T47D (cell line): Measurements from ENCODE around the gene BRD9.
"Not testable (repeated sequence)": the region's sequence is repeated elsewhere in the genome, so short reads cannot be mapped to it uniquely, and the experiment has no call there.

Experiments
- DNase-seq, 2 experiments: peaks; one replicate each; pipeline versions ENCODE4 v3.0.0 to v3.0.0-alpha.2; 2011 to 2012; ENCODE audit warnings: low read depth in 1 of 2, low spot score in 1 of 2
- JUND ChIP-seq: IDR thresholded peaks from 2 replicates; pipeline ENCODE4 v1.6.1; 2012; ENCODE audit warnings: low read depth
- in situ Hi-C: cut with HindIII; loops from 2 replicates; pipeline ENCODE4 v1.10.0; 2016; ENCODE audit warnings: low sequenced_read_pairs, low pct_unique_long_range_greater_than_20kb

Gene BRD9

DNA sequence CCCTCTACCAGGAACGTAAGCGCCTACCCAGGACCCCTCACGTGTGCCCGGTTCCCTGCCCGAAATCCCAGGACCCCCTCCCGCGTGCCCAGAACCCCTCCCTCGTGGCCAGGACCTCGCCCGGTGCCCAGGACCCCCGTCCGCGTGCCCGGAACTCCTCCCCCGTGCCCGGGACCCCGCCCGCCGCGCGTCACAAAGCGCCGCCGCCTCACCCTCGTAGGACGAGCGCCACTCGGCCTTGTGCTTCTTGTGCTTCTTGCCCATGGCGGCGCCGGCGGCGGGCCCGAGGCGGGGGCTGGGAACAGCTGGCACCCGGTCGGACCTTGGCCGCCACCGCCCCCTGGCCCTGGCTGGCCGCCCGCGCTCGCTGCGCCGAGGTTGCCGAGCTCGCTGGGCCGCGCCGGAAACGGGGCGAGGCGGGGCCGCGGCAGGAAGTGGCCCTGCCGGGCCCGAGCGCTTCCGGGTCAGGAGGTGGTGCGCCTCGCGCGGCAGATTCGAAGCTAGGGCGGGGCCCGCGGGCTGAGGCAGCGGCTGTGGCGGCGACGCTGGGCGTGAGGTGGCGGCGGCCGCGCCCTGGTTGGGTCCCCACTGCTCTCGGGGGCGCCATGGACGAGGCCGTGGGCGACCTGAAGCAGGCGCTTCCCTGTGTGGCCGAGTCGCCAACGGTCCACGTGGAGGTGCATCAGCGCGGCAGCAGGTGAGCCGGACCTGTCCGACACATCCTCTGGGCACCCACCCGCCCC is at the start of gene BRD9, which contains the start of gene TRIP13:
BRD9 (minus strand) TSS at position 408 of the 743 bp plus-strand sequence; CDS start at position 264, 144 bp downstream.
TRIP13 (plus strand) TSS at position 491 of the 743 bp plus-strand sequence; CDS start at position 606, 115 bp downstream.
- in situ Hi-C loops, result no loop called here
- no peak for TF ChIP-seq JUND

DNA sequence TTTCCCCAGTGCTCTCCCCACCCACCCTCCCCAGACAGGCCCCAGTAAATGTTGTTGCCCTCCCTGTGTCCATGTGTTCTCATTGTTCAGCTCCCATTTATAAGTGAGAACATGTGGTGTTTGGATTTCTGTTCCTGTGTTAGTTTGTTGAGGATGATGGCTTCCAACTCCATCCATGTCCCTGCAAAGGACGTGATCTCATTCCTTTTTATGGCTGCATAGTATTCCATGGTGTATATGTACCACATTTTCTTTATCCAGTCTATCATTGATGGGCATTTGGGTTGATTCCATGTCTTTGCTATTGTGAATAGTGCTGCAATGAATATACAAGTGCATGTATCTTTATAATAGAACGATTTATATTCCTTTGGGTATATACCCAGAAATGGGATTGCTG is 48.1 kb upstream of the BRD9 start:
- DNase-seq, in situ Hi-C loops: not testable (repeated sequence)

More for the DNA sequence above, at the start of gene BRD9, which contains the start of gene TRIP13:
- DNase-seq, result peak; percentile 91 to 99

DNA sequence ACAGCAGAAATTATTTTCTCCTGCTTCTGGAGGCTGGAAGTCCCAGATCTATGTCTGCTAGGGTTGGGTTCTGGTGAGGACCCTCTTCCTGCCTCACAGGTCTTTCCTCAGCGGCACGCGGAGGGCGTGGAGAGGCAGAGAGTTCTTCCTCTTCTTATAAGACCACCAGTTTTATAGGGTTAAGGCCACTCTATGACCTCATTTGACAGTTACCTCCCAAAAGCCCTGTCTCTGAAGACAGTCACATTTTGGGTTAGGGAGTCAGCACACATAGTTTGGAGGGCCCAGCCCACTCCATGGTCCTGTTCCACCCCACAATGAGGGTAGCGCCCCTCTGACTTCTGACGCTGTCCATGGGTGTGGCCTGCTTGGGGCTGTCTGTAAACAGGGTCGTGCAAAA is 46.8 kb upstream of the BRD9 start:
- DNase-seq, result no peak
- in situ Hi-C loops, result no loop called here
- TF ChIP-seq JUND, result no peak

DNA sequence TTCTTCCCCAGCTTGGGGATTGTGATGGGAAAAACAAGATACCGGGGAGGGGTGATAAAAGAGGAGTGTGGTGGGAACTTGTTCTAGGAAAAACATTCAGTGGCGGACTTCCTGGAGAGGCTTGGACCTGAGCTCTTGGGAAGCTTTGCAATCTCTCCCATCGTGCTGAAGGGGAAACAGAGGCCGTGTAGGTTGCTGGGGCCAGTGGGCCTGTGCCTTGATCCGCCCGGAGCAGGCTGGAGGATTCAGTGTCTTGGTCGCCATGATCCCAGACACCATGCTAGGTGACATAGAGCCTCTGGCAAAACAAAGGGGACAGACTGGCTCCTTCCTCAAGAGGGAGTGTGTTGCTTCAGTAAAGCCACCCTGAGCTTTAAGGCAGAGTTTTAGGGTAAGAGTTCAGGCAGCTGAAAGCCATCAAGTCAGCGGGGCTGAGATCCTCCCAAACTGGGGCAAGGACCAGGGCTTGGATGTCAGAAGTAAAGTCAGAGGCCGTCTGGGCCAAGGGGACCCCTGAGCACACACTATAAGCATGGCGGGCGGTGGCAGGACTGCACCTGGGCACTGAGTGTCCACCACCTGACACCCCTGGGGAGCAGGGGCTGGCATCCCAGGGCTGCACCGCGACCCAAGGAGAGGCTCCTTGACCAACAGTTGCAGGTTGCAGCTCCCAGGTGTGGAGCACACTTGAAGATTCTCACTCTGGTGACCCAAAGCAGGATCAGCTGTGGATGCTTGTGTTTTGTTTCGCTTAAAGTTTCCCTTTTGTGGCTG is 44.7 kb upstream of the BRD9 start:
- TF ChIP-seq JUND, result no peak
- in situ Hi-C loops, result no loop called here
- DNase-seq, result peak in 1 of 2 experiments; percentile 50

DNA sequence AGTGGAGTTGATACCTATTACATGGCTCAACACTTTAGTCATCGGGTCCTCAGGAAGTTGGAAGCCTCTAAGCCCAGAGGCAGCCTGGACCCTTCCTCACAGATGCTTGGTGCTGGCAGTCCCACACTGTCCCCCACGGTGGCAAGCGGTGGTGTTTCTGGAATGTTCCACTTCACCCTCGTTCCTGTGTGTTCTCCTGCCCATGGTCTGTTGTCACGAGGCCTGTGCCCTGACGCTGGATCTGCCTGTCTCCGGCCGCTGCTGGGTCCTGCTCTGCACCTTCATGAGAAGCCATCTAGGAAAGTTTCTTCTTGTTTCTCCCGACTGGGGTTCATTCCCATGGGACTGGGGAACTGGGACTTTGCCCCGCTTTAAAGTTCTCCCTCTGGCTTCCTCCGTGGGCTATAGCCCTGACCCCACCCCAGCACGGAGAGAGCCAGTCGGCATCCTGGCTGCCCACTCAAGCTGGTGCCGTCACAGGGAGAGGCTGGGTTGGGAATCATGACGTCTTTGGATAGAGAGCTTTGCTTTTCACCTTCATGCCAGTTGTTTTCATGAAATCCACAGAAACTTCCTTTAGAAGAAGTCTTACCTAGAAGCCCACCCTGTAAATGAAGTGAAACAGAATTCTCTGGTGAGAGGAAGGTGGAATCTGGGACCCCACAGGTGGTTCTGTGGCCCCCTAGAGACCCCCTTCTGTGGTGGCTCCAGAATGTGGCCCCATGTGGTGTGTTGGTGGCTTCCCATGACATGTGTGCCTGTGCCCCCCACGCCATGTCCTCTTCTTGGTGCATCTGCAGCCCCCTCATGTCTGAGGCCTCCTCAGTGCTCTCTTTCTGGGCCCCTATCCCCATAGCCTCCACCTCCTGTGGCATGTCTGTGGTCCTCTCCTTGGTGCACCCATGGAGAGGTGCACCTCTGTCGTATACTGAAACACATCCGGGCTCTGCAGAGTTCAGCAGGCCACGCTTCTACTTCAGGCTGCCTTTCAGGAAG is 43.8 kb upstream of the BRD9 start:
- in situ Hi-C loops, result no loop called here
- DNase-seq, result no peak
- TF ChIP-seq JUND, result no peak

DNA sequence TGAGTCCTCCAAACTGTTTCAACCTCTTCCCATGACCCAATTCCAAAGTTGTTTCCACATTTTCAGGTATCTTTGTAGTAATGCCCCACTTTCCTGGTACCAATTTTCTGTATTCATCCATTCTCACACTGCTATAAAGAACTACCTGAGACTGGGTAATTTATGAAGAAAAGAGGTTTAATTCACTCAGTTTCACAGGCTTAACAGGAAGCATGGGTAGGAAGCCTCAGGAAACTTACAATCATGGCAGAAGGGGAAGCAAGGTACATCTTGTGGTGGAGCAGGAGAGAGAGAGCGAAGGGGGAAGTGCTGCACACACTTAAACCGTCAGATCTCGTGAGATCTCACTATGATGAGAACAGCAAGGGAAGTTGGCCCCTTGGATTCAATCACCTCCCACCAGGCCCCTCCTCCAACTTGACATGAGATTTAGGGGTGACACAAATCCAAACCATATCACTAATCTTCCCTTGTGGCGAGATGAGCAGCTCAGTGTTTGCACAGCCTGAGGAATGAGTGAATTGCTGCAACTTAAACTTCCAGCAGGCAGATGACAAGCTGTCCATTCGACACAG is 43.0 kb upstream of the BRD9 start:
- TF ChIP-seq JUND, result no peak
- in situ Hi-C loops, result no loop called here
- no peak for DNase-seq

DNA sequence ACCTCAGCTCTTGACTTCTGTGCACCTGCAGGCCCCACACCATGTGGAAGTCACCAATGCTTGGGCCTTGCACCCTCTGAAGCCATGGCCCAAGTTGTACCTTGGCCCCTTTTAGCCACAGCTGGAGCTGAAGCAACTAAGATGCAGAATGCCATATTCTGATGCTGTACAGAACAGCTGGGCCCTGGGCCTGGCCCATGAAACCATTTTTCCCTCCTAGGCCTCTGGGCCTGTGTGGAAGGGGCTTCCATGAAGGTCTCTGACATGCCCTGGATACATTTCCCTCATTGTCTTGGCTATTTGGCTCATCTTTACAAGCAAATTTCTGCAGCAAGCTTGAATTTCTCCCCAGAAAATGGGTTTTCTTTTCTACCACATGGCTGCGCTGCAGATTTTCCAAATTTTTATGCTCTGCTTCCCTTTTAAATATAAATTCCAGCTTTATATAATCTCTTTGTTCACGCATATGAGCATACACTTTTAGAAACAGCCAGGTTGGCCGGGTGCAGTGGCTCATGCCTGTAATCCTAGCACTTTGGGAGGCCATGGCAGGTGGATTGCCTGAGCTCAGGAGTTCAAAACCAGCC is 41.9 kb upstream of the BRD9 start:
- in situ Hi-C loops, result not testable (repeated sequence)
- peak in 1 of 2 experiments; percentile 39 for DNase-seq

DNA sequence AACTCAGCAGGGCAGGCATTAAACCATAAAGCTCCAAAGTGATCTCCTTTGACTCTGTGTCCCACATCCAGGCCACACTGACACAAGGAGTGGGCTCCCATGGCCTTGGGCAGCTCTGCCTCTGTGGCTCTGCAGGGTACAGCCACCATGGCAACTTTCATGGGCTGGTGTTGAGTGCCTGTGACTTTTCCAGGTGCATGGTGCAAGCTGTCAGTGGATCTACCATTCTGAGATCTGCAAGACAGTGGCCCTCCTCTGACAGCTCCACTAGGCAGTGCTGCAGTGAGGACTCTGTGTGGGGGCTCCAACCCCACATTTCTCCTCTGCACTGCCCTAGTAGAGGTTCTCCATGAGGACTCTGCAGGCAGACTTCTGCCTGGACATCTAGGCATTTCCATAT is 41.4 kb upstream of the BRD9 start:
- DNase-seq, in situ Hi-C loops: not testable (repeated sequence)

DNA sequence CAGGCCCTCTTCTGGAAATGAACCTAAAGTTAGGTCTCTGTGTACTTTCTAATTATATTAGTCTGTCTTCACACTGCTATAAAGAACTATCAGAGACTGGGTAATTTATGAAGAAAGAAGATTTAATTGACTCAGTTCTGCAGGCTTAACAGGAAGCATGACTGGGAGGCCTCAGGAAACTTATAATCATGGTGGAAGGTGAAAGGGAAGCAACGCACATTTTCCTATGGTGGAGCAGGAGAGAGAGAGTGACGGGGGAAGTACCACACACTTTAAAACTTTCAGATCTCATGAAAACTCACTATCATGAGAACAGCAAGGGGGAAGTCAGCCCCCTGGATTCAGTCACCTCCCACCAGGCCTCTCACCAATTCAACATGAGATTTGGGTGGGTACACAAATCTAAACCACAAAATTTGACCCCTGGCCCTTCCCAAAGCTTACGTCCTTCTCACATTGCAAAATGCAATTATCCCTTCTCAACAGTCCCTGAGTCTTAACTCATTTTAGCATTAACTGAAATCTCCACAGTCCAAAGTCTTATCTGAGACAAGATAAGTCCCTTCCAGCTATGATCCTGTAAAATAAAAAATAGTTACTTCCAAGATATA is 40.8 kb upstream of the BRD9 start:
- TF ChIP-seq JUND, result no peak
- DNase-seq, result no peak
- in situ Hi-C loops, result no loop called here

DNA sequence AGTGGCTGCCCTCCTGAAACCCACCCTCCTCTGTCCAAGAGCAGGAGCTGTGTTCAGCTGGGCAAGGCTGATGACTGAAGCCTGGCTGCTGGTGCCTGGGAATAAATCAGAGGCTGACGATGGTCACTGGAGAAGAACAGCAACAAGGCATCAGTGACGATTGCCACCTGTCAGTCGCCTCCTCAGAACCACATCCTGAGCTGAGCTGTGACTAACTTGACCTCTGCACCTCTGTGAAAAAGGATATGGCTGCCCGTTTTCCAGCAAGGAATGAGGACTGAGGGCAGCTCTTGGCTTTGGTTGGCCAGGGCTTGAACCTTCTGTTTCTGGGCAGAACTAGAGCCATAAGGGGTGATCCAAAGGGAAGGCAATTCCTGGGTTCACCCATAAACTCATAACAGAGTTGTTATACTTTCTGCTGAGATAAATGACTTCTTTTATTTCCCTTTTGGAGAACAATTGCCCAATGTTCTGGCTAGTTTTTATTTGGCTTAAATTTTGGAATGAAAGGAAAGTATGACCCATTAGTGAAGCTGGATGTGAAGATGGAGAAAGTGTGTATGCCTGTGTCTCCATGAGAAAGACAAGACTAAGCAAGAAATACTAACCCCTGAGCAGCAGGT is 40.1 kb upstream of the BRD9 start:
- DNase-seq, result no peak
- in situ Hi-C loops, result no loop called here

DNA sequence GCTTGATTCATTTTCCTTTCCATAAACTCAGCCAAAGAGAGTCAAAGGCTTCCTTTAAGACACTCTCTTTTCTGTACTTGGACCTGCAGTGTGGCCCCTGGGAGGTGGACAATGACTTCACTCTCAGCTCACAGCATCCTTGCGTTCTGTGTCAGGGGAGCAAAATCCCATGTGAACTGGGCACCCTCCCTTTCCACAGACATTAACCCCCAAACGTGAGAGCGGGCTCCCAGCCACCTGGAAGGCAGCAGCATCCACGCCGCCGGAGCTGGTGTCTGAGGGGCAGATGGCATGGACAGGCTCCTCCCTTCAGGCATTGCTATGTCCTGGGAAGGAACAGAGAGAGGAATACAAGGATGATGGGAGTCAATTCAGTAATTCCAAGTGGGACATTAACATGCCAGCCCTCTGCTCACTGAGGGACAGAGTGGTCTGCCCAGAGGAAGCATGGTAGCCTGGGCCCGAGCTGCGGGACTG is 39.6 kb upstream of the BRD9 start:
- no peak for TF ChIP-seq JUND
- in situ Hi-C loops, result no loop called here
- no peak for DNase-seq

More for the DNA sequence above, 40.1 kb upstream of the BRD9 start:
- no peak for TF ChIP-seq JUND
